CD4-positive, alpha-beta T cell treated with Interferon gamma for 1 hour (primary cell): ENCODE data around the gene ELAVL3.
"Not testable (repeated sequence)": the region's sequence is repeated elsewhere in the genome, so short reads cannot be mapped to it uniquely, and the experiment has no call there.

Experiments
- DNase-seq: peaks from one replicate; pipeline ENCODE4 v3.0.0-alpha.2; 2020

Gene ELAVL3

DNA sequence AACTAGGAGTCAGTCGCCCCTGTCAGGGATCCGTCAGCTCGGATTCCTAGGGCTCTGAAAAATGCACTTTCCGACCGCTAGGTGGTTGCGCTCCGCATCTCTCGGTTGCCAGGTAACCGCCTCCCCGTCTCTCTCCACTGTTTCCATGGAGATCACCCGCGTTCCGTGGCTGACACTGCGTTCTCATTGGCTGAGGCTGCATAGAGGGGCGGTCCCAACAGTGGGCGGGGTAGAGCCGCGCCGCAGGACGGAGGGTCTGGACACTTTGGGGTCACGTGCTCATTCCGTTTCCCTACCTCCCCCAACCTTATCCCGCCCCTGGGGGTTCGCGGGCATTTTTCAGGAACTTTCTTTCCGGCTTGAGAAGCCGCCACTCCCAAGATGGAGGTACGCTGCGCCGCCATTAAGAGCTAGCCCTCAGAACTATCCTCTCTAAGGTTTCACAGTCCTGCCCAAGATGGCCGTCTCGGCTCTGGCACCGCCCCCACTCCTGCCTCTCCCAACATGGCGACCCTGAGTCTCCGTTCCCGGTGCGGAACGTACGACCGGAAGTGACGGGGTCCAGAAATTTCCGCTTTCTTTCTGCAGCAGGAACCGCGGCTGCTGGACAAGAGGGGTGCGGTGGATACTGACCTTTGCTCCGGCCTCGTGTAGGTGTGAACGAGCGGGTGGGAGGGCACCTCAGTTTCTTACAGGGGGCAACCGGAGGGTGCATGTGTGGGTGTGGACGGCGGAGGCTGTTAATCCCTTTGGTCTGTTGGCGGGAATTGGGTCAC, 45.6 kb downstream of the ELAVL3 start, which contains the start of the genes ODAD3 and PRKCSH:
Gene ODAD3 (minus strand): TSS at position 65 of the 776 bp plus-strand sequence. CDS start 105 bp downstream, outside the sequence.
Gene PRKCSH (plus strand): TSS at position 579 of the 776 bp plus-strand sequence. CDS start 483 bp downstream, outside the sequence.
- DNase-seq, result peak; percentile 99

- DNase-seq, result no peak
These were observed 46.2 kb downstream of the ELAVL3 start for GRCh38 chr19:11434703-11435056.

DNA sequence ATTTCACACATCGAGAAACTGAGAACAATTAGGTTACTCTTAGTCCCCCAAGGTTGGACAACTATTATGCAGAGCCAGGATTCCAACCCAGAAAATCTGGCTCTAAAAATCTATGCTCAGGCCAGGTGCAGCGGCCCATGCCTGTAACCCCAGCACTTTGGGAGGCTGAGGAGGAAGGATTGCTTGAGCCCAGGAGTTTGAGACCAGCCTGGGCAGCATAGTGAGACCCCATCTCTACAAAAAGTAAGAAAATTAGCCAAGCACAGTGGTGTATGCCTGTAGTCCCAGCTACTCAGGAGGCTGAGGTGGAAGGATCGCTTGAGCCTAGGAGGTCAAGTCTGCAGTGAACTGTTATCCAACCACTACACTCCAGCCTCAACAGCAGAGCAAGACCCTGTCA, 47.3 kb downstream of the ELAVL3 start:
- DNase-seq, result not testable (repeated sequence)

GRCh38 chr19:11426656-11427055, 54.2 kb downstream of the ELAVL3 start:
- no peak for DNase-seq

- no peak for DNase-seq
These were observed 55.0 kb downstream of the ELAVL3 start for GRCh38 chr19:11425719-11426457.

DNA sequence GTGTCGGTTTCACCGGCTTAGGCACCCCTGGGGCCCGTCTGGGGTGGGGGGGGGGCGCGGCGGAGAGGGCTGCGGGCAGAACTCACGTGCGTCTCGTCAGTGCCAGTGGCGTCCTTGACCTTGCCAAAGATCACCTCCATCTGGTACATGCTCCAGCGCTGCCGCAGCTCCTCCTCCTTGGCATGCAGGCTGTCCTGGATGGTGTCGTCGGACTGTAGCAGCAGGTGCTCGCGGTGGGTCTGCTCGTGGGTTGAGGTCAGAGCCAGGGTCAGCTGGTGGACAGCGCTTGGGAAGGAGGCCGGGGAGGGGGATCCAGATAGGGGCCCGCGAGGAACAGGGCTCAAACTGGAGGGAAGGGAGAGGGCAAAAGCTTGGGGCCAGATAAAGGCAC, 57.1 kb downstream of the ELAVL3 start:
- no peak for DNase-seq

DNA sequence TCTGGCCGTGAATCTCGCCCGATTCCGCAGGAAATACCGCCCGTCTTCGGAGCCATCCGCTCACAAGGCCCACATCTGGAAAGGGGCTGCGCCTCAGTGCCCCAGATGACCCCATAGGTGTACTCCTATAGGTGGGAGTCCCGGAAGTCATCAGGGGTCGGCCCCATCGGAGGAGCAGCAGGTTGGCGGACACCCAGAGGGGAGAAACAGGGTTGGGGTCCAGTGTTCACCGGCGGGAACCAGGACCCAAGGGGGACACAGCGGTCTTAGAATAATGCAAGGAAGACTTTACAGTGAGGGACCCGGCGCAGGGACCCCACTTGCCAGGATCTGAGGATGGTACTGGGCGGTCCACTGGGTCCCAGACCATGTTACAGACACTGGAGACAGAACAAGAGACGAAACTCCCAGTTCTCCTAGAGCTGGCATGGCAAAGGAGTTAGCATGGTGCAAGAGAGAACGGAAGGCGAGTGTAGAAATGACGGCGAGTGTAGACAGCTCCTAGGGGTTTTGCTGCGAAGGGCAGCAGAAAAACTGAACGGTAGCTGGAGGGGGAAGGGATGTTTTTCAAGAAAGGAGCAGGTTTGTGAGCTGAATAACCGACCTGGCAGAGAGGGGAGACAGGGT, 57.6 kb downstream of the ELAVL3 start:
- DNase-seq, result no peak

DNA sequence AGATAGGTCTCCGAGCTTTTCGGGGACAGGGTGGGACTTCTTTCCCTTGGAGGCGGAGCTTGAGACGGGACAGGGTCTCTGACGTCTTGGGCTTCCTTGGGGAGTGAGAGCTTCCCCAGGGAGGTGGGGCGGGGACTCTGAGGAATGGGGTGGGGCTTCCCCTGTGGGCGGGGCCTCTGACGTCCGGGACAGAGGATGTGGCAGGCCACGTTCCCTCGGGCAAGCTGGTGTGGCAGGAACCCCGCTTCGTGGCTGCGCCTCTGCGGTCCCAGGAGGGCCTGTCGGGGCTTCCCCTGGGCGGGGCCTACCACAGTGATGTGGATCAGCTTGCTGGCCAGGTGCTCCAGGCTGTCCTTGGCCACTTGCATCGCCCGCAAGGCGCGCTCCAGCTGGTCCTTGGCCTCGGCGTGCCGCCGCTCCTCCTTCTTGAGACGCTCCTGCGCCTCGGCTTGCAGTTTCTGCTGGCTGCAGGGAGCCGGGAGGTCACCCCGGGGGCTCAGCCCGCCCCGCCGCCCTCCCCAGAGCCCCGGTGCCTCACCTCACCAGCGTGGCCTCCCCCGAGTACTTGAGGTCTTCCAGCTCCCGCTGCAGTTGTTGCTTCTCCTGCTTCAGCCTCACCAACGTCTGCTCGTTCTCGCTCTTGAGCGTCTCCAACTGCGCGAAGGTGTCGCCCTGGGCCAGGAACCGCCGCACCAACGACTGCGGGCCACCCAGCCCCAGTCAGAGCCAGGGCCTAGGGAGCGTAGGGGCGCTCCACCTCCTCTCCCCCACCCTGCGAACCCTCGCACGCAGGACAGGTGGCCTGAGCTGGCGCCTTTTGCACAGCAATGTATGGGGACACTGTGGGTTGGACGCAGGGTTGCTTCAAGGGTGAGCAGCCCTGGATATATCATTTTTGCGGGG, 58.4 kb downstream of the ELAVL3 start:
- DNase-seq, result peak; percentile 89

- DNase-seq, result peak; percentile 60
These were observed 59.3 kb downstream of the ELAVL3 start for GRCh38 chr19:11421371-11422098.

DNA sequence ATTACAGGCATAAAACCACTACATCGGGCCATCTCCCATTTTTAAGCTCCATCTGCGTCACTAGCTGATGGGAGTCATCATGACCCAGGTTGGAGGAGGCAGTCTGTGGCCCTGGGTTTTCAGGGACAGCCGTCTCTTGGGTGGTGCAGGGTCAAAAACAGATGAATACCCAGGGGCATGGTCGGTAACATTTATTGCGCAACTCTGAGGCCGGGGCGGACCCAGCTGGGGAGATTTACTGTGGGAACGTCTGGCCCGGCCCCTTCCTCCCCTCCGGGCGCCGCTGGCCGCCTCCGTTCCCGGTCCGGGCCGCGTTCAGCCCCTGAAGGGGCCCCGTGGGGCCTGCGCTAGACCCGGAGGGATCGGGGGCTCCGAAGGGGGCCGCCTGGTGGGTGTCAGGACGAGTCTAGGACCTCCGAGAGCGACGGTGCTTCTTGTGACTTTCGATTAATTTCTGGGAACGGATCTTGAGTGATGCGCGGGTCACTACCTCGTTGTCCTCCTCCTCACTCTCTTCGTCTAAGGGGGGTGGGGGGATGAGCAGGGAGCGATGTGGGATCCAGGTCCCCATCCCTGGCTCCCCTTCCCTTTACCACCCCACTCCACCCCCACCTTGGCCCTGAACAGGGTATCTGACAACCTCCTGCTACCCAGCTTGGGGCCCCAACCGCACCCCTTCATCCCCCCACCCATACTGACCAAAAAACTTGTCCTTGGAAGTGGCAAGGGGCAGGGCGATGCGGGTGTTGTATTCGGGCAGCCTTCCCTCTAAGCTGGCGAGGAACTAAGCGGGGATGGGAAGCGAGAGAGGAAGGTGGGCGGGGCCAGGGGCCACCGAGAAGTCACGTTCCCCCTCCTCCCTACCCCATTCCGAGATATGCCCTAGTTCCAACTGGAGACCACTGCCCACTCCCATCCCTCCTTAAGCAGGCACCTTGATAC, 60.1 kb downstream of the ELAVL3 start:
- DNase-seq, result no peak

GRCh38 chr19:11418549-11419506, 62.0 kb downstream of the ELAVL3 start, which contains the start of gene RGL3:
TSS of gene RGL3 (minus strand) at chr19:11419314. CDS start at chr19:11419278, 36 bp downstream.
- peak; percentile 18 for DNase-seq

- no peak for DNase-seq
These were observed 62.7 kb downstream of the ELAVL3 start for GRCh38 chr19:11418094-11418548.

- DNase-seq, result no peak
These were observed 64.3 kb downstream of the ELAVL3 start for GRCh38 chr19:11416346-11417052.

DNA sequence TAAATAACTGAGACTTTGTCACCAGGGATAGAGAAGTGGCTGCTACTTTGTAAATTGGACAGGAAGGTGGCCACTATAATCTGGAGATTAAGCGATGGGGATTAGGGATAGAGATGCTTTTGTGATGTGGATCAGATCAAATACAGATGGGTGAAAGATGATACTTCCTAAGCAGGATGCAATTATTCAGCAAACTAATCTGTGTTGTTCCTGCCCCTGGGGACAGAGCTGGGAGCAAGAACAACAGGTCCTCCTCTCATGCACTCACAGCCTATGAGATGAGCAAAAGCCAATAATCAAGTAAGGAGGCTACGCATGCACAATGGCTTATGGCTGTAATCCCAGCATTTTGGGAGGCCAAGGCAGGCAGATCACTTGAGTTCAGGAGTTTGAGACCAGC, 66.3 kb downstream of the ELAVL3 start:
- DNase-seq, result no peak

DNA sequence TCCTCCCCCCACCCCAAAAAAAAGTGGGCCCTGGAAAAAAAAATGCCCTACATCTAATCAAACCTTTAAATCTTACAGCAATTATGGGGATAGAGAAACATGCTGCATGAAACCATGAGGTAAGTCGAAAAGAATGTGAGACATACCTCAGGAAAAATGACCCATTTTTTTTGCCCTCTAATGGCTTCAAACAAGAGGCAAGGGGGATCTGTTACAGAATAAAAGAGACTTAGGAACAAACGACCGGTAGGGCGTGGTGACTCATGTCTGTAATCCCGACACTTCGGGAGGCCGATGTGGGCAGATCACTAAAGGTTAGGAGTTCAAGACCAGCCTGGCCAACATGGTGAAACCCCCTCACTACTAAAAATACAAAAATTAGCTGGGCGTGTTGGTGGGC, 70.2 kb downstream of the ELAVL3 start:
- no peak for DNase-seq

GRCh38 chr19:11408591-11408990, 72.3 kb downstream of the ELAVL3 start:
- no peak for DNase-seq

- DNase-seq, result not testable (repeated sequence)
These were observed 74.1 kb downstream of the ELAVL3 start for GRCh38 chr19:11406703-11407236.
